Sigmoid colon (tissue), 4 donors: Measurements from ENCODE around the gene ZNF830.

Source experiments
- CTCF ChIP-seq, 4 experiments: fragments of 450-650 bp in 3 of 4; fragments of 200-600 bp in 1 of 4; IDR thresholded peaks; one replicate each; pipeline ENCODE4 v1.5.1; 2016 to 2019; ENCODE audit warnings: antibody characterized with exemption in 4 of 4, mild to moderate bottlenecking in 3 of 4, moderate library complexity in 2 of 4
- POLR2A ChIP-seq, 2 donors: fragments of 450-650 bp; IDR thresholded peaks; one replicate each; pipeline ENCODE4 v1.6.1; 2016; ENCODE audit warnings: antibody characterized with exemption in 2 of 2, mild to moderate bottlenecking in 2 of 2, moderate library complexity in 2 of 2
- POLR2AphosphoS5 ChIP-seq, 4 donors: sonication (generic); formaldehyde crosslinking; IDR thresholded peaks; one replicate each; pipeline ENCODE4 v1.6.1; 2017; ENCODE audit warnings: antibody characterized with exemption in 4 of 4

GRCh38 chr17:34920676-34921075 is 40.7 kb upstream of the ZNF830 start:
- TF ChIP-seq POLR2A (IDR thresholded peaks at IDR 0.05) (no peak), CTCF (IDR thresholded peaks at IDR 0.05) (no peak), POLR2AphosphoS5 (IDR thresholded peaks at IDR 0.05) (no peak)
